CD4-positive, alpha-beta memory T cell (primary cell): ENCODE measurements around the gene FMNL1. TPM values are rescaled to one million over a fixed set of nuclear protein-coding genes. Genes with fewer than 3 reads are reported as not detected.

Experiments used
- CTCF ChIA-PET: fragments of 350-600 bp; sonication (Branson Sonifier 250); formaldehyde crosslinking; loops from one replicate; lab custom pipeline; 2021; ENCODE audit warnings: inconsistent platforms; ENCODE audit not compliant: partially characterized antibody; lab: Charles Lee
- POLR2A ChIA-PET: fragments of 350-600 bp; sonication (Branson Sonifier 250); formaldehyde crosslinking; loops from one replicate; lab custom pipeline; 2021; ENCODE audit not compliant: partially characterized antibody; lab: Charles Lee
- DNase-seq, 5 donors: peaks; one replicate each; pipeline versions ENCODE4 v3.0.0 to v3.0.0-alpha.2; 2020 to 2022; ENCODE audit warnings: mixed read lengths in 1 of 5
- H3K27ac ChIP-seq: one replicate; pipeline ENCODE4 v1.7.0; 2013; ENCODE audit warnings: low read depth, low read length
- H3K27me3 ChIP-seq: 2 replicates; pipeline ENCODE4 v1.7.0; 2013; ENCODE audit warnings: mild to moderate bottlenecking, low read length, moderate library complexity; ENCODE audit not compliant: insufficient read depth
- H3K36me3 ChIP-seq: 2 replicates; pipeline ENCODE4 v1.7.0; 2013; ENCODE audit warnings: mild to moderate bottlenecking, low read length, moderate library complexity; ENCODE audit not compliant: insufficient read depth
- H3K4me1 ChIP-seq: 2 replicates; pipeline ENCODE4 v1.7.0; 2013; ENCODE audit warnings: mild to moderate bottlenecking, low read length, moderate library complexity; ENCODE audit not compliant: insufficient read depth
- H3K4me3 ChIP-seq, 2 donors: one replicate each; pipeline ENCODE4 v1.7.0; 2013; ENCODE audit warnings: low read length in 2 of 2, mild to moderate bottlenecking in 1 of 2
- H3K9me3 ChIP-seq, 2 donors: one replicate each; pipeline ENCODE4 v1.7.0; 2013; ENCODE audit warnings: low read length in 2 of 2, control low read depth in 1 of 2; ENCODE audit not compliant: control insufficient read depth in 1 of 2
- H3K27ac Mint-ChIP-seq, 7 donors: one replicate each; pipeline ENCODE4 v1.8.0; 2020 to 2021; ENCODE audit warnings: mixed read lengths in 7 of 7, mild to moderate bottlenecking in 6 of 7, inconsistent platforms in 3 of 7, moderate library complexity in 3 of 7
- H3K27me3 Mint-ChIP-seq, 2 donors: one replicate each; pipeline ENCODE4 v1.8.0; 2020 to 2021; ENCODE audit warnings: mixed read lengths in 2 of 2
- H3K36me3 Mint-ChIP-seq, 2 donors: one replicate each; pipeline ENCODE4 v1.8.0; 2020 to 2021; ENCODE audit warnings: mixed read lengths in 2 of 2, inconsistent platforms in 1 of 2, mild to moderate bottlenecking in 1 of 2
- H3K4me1 Mint-ChIP-seq, 4 donors: one replicate each; pipeline ENCODE4 v1.8.0; 2020 to 2021; ENCODE audit warnings: mixed read lengths in 4 of 4, mild to moderate bottlenecking in 1 of 4
- H3K4me3 Mint-ChIP-seq, 8 donors: one replicate each; pipeline ENCODE4 v1.8.0; 2020 to 2021; ENCODE audit warnings: mixed read lengths in 8 of 8, mild to moderate bottlenecking in 7 of 8, moderate library complexity in 6 of 8, inconsistent platforms in 3 of 8
- H3K9me3 Mint-ChIP-seq, 8 donors: one replicate each; pipeline ENCODE4 v1.8.0; 2020 to 2021; ENCODE audit warnings: mixed read lengths in 8 of 8, mild to moderate bottlenecking in 5 of 8, inconsistent platforms in 3 of 8, moderate library complexity in 1 of 8
- intact Hi-C: fragments of 100-400 bp; cut with micrococcal nuclease; formaldehyde crosslinking; loops from one replicate; pipeline ENCODE4 v1.15.1; 2023
- polyA plus RNA-seq, 2 donors: library from polyadenylated mRNA; unstranded; fragments of 300-500 nt; fragmentation: Illumina TruSeq; gene quantifications; one replicate each; pipeline ENCODE4 v1.2.3, GENCODE V29; 2021
- total RNA-seq, 2 experiments: library from RNA; stranded (reverse); gene quantifications; one replicate each; pipeline ENCODE4 v1.2.3, GENCODE V29; 2021

The FMNL1 gene
- total and polyA plus RNA-seq, 4 experiments from 2014 or later: 8.1 to 405 (median 234) TPM

- Histone ChIP-seq H3K9me3 (no peaks in the 10 kb centered on the region), H3K36me3 (peaks cover 50% of the 10 kb centered on the region), H3K4me1 (peaks cover 6% of the 10 kb centered on the region), H3K27me3 (no peaks in the 10 kb centered on the region), H3K27ac (no peak overlapping the region), H3K4me3 (no peak overlapping the region)
- ChIA-PET CTCF (interaction anchor here (0.6 to 5.5 kb wide), 4 partner anchors 39 to 407 kb away, joined by 3 to 215 read pairs (median 50); partner anchors contain the start of gene FMNL1), POLR2A (interaction anchor here (1.0 to 1.5 kb wide), 2 partner anchors 12 to 41 kb away, joined by 3 read pairs; partner anchors contain the start of gene SPATA32)
- H3K27ac Mint-ChIP-seq: peak overlapping the region in 2 of 7 donors; percentile 15 to 22
- DNase-seq: no peak
- H3K4me1 Mint-ChIP-seq: peaks cover 8 to 11% (median 9%) of the 10 kb centered on the region in 4 donors
- no peak overlapping the region for H3K4me3 Mint-ChIP-seq
- H3K36me3 Mint-ChIP-seq: peaks cover 14 to 54% of the 10 kb centered on the region in 2 donors
- H3K27me3 Mint-ChIP-seq: no peaks in the 10 kb centered on the region
- no peaks in the 10 kb centered on the region for H3K9me3 Mint-ChIP-seq
- intact Hi-C loops: loop anchor here (5.0 kb wide), 1 partner anchor 37 kb away; no protein-coding TSS in a partner anchor
These were observed 52.3 kb downstream of the FMNL1 start for GRCh38 chr17:45274033-45274432.

GRCh38 chr17:45276031-45276430 is 54.3 kb downstream of the FMNL1 start:
- no peak for DNase-seq
- Histone ChIP-seq H3K36me3 (peaks cover 35% of the 10 kb centered on the region), H3K4me1 (peaks cover 6% of the 10 kb centered on the region), H3K27ac (no peak overlapping the region), H3K27me3 (no peaks in the 10 kb centered on the region), H3K9me3 (no peaks in the 10 kb centered on the region), H3K4me3 (no peak overlapping the region)
- Mint-ChIP-seq H3K9me3 (no peaks in the 10 kb centered on the region), H3K36me3 (peaks cover 13 to 45% of the 10 kb centered on the region in 2 donors), H3K27me3 (no peaks in the 10 kb centered on the region), H3K4me3 (no peak overlapping the region), H3K27ac (no peak overlapping the region), H3K4me1 (peaks cover 8 to 11% (median 10%) of the 10 kb centered on the region in 4 donors)
- ChIA-PET CTCF (interaction anchor here (1.0 to 5.5 kb wide), 19 partner anchors 10 to 141 kb away, joined by 3 to 215 read pairs (median 12); partner anchors contain the start of genes ACBD4, FMNL1 and MAP3K14), POLR2A (interaction anchor here (0.9 to 4.0 kb wide), 6 partner anchors 36 to 117 kb away, joined by 3 to 49 read pairs (median 14); partner anchors contain the start of gene MAP3K14)
- intact Hi-C loops: loop anchor here (2.0 kb wide), 1 partner anchor 57 kb away; no protein-coding TSS in a partner anchor

- Mint-ChIP-seq H3K9me3 (no peaks in the 10 kb centered on the region), H3K36me3 (peaks cover 13 to 40% of the 10 kb centered on the region in 2 donors), H3K4me3 (no peak overlapping the region), H3K4me1 (peaks cover 8 to 11% (median 10%) of the 10 kb centered on the region in 4 donors), H3K27me3 (no peaks in the 10 kb centered on the region), H3K27ac (peak overlapping the region in 6 of 7 donors; percentile 15 to 86 (median 48))
- H3K27me3 ChIP-seq: no peaks in the 10 kb centered on the region
- ChIA-PET CTCF (interaction anchor here (0.5 to 5.5 kb wide), 42 partner anchors 11 to 202 kb away, joined by 3 to 215 read pairs (median 6); partner anchors contain the start of genes ACBD4, FMNL1 and MAP3K14), POLR2A (interaction anchor here (0.7 to 4.0 kb wide), 14 partner anchors 9 to 128 kb away, joined by 3 to 49 read pairs (median 6); partner anchors contain the start of genes FMNL1, MAP3K14 and SPATA32)
- H3K4me1 ChIP-seq: peaks cover 6% of the 10 kb centered on the region
- no peak overlapping the region for H3K4me3 ChIP-seq
- H3K9me3 ChIP-seq: no peaks in the 10 kb centered on the region
- H3K27ac ChIP-seq: no peak overlapping the region
- intact Hi-C loops: loop anchor here (1.0 to 2.0 kb wide), 3 partner anchors 35 to 108 kb away; no protein-coding TSS in a partner anchor
- peak; percentile 83 to 91 (median 85) for DNase-seq
- peaks cover 29% of the 10 kb centered on the region for H3K36me3 ChIP-seq
These were observed 55.6 kb downstream of the FMNL1 start for GRCh38 chr17:45277216-45277849.

GRCh38 chr17:45277992-45278391 is 56.3 kb downstream of the FMNL1 start:
- POLR2A ChIA-PET: interaction anchor here (0.8 to 4.0 kb wide), 10 partner anchors 10 to 129 kb away, joined by 3 to 49 read pairs (median 10); partner anchors contain the start of gene MAP3K14
- Mint-ChIP-seq H3K9me3 (no peaks in the 10 kb centered on the region), H3K27ac (peak overlapping the region in 1 of 7 donors; percentile 39), H3K36me3 (peaks cover 15 to 43% of the 10 kb centered on the region in 2 donors), H3K27me3 (no peaks in the 10 kb centered on the region), H3K4me3 (no peak overlapping the region), H3K4me1 (peaks cover 8 to 11% (median 10%) of the 10 kb centered on the region in 4 donors)
- no peak overlapping the region for H3K4me3 ChIP-seq
- H3K36me3 ChIP-seq: peaks cover 30% of the 10 kb centered on the region
- intact Hi-C loops: loop anchor here (1.0 to 2.0 kb wide), 3 partner anchors 34 to 107 kb away; no protein-coding TSS in a partner anchor
- peaks cover 6% of the 10 kb centered on the region for H3K4me1 ChIP-seq
- no peak overlapping the region for H3K27ac ChIP-seq
- DNase-seq: no peak
- CTCF ChIA-PET: interaction anchor here (0.5 to 5.5 kb wide), 35 partner anchors 10 to 129 kb away, joined by 3 to 215 read pairs (median 8); partner anchors contain the start of genes FMNL1 and MAP3K14
- no peaks in the 10 kb centered on the region for H3K9me3 ChIP-seq
- H3K27me3 ChIP-seq: no peaks in the 10 kb centered on the region

GRCh38 chr17:45279898-45280297 is 58.2 kb downstream of the FMNL1 start:
- intact Hi-C loops: no loop called here
- CTCF ChIA-PET: interaction anchor here (0.6 to 2.1 kb wide), 4 partner anchors 46 to 112 kb away, joined by 3 to 11 read pairs (median 4); no protein-coding TSS in a partner anchor

GRCh38 chr17:45282683-45283644 is 61.3 kb downstream of the FMNL1 start:
- Mint-ChIP-seq H3K9me3 (no peaks in the 10 kb centered on the region), H3K4me3 (no peak overlapping the region), H3K4me1 (peaks cover 0 to 4% (median 2%) of the 10 kb centered on the region in 4 donors), H3K36me3 (peaks cover 24 to 69% of the 10 kb centered on the region in 2 donors), H3K27ac (peak overlapping the region in 4 of 7 donors; percentile 24 to 77 (median 58)), H3K27me3 (no peaks in the 10 kb centered on the region)
- DNase-seq: no peak
- CTCF ChIA-PET: interaction anchor here (0.9 to 2.9 kb wide), 10 partner anchors 20 to 107 kb away, joined by 3 to 14 read pairs (median 6); partner anchors contain the start of gene MAP3K14
- Histone ChIP-seq H3K36me3 (peaks cover 52% of the 10 kb centered on the region), H3K4me3 (no peak overlapping the region), H3K27ac (no peak overlapping the region), H3K9me3 (no peaks in the 10 kb centered on the region), H3K4me1 (no peaks in the 10 kb centered on the region), H3K27me3 (no peaks in the 10 kb centered on the region)
- intact Hi-C loops: no loop called here
- POLR2A ChIA-PET: interaction anchor here (0.9 to 1.8 kb wide), 4 partner anchors 26 to 35 kb away, joined by 3 to 7 read pairs (median 4); partner anchors contain the start of gene MAP3K14

More at GRCh38 chr17:45279898-45280297, 58.2 kb downstream of the FMNL1 start:
- Mint-ChIP-seq H3K27ac (peak overlapping the region in 1 of 7 donors; percentile 77), H3K36me3 (peaks cover 17 to 52% of the 10 kb centered on the region in 2 donors), H3K4me1 (peaks cover 8 to 11% (median 10%) of the 10 kb centered on the region in 4 donors), H3K4me3 (no peak overlapping the region), H3K9me3 (no peaks in the 10 kb centered on the region), H3K27me3 (no peaks in the 10 kb centered on the region)
- Histone ChIP-seq H3K9me3 (no peaks in the 10 kb centered on the region), H3K27me3 (no peaks in the 10 kb centered on the region), H3K36me3 (peaks cover 31% of the 10 kb centered on the region), H3K4me1 (peaks cover 6% of the 10 kb centered on the region), H3K27ac (no peak overlapping the region), H3K4me3 (no peak overlapping the region)
- DNase-seq: no peak
- POLR2A ChIA-PET: no interaction called here
